A172 (cell line): ENCODE results near the gene DYNC1I1. TPM values are rescaled to one million over a fixed set of nuclear protein-coding genes. Genes with fewer than 3 reads are reported as not detected.

Experiments used
- DNase-seq: peaks from one replicate; pipeline ENCODE4 v3.0.0-alpha.2; 2015; ENCODE audit warnings: low spot score
- total RNA-seq: library from RNA; depleted of rRNA; stranded (reverse); fragments of >200 nt; shearing (Covaris generic); gene quantifications from 2 replicates; pipeline ENCODE4 v1.2.3, GENCODE V29; 2014; rRNA removed

The DYNC1I1 gene
- total RNA-seq, result 1.1 and 2.4 TPM in 2 replicates

- peak; percentile 64 for DNase-seq
Observed at GRCh38 chr7:95772298-95772770, at the start of gene DYNC1I1. Gene DYNC1I1, plus strand, starts transcription at chr7:95772554. Its CDS starts 32,176 bp downstream, at chr7:95804730.

- peak; percentile 57 for DNase-seq
Observed at GRCh38 chr7:95723583-95724180, 48.7 kb upstream of the DYNC1I1 start.

- DNase-seq, result peak; percentile 15
Observed at GRCh38 chr7:95725205-95725604, 47.1 kb upstream of the DYNC1I1 start.

GRCh38 chr7:95730493-95731280 lies 41.7 kb upstream of the DYNC1I1 start:
- DNase-seq, result no peak

- DNase-seq, result no peak
Observed at GRCh38 chr7:95736635-95737034, 35.7 kb upstream of the DYNC1I1 start.

- DNase-seq, result no peak
Observed at GRCh38 chr7:95737828-95738505, 34.4 kb upstream of the DYNC1I1 start.

- DNase-seq, result no peak
Observed at GRCh38 chr7:95749044-95749443, 23.3 kb upstream of the DYNC1I1 start.

GRCh38 chr7:95749515-95749914 lies 22.8 kb upstream of the DYNC1I1 start:
- no peak for DNase-seq

GRCh38 chr7:95753440-95753839 lies 18.9 kb upstream of the DYNC1I1 start:
- DNase-seq, result no peak

- no peak for DNase-seq
Observed at GRCh38 chr7:95755277-95755934, 16.9 kb upstream of the DYNC1I1 start.

- no peak for DNase-seq
Observed at GRCh38 chr7:95758187-95758586, 14.2 kb upstream of the DYNC1I1 start.

GRCh38 chr7:95766086-95766485 lies 6.3 kb upstream of the DYNC1I1 start:
- DNase-seq, result no peak

GRCh38 chr7:95766657-95767056 lies 5.7 kb upstream of the DYNC1I1 start:
- DNase-seq, result no peak

GRCh38 chr7:95772771-95773581 lies 622 bp downstream of the DYNC1I1 start:
- peak; percentile 23 for DNase-seq

GRCh38 chr7:95776561-95777185 lies 4.3 kb downstream of the DYNC1I1 start:
- no peak for DNase-seq

- DNase-seq, result no peak
Observed at GRCh38 chr7:95777269-95777668, 4.9 kb downstream of the DYNC1I1 start.

GRCh38 chr7:95780665-95781064 lies 8.3 kb downstream of the DYNC1I1 start:
- no peak for DNase-seq

GRCh38 chr7:95781961-95782586 lies 9.7 kb downstream of the DYNC1I1 start:
- no peak for DNase-seq

GRCh38 chr7:95784796-95785195 lies 12.4 kb downstream of the DYNC1I1 start:
- DNase-seq, result no peak

- DNase-seq, result no peak
Observed at GRCh38 chr7:95788258-95788657, 15.9 kb downstream of the DYNC1I1 start.
